NCI-H510A (cell line): ENCODE data around the gene RELN.
"Not testable (repeated sequence)": the region's sequence is repeated elsewhere in the genome, so short reads cannot be mapped to it uniquely, and the experiment has no call there.

Experiments used
- DNase-seq: peaks from one replicate; lab custom pipeline; 2025; lab: John Stamatoyannopoulos, UW

Gene RELN

GRCh38 chr7:103787041-103787440 lies 202.4 kb downstream of the RELN start:
- DNase-seq, result not testable (repeated sequence)

DNA sequence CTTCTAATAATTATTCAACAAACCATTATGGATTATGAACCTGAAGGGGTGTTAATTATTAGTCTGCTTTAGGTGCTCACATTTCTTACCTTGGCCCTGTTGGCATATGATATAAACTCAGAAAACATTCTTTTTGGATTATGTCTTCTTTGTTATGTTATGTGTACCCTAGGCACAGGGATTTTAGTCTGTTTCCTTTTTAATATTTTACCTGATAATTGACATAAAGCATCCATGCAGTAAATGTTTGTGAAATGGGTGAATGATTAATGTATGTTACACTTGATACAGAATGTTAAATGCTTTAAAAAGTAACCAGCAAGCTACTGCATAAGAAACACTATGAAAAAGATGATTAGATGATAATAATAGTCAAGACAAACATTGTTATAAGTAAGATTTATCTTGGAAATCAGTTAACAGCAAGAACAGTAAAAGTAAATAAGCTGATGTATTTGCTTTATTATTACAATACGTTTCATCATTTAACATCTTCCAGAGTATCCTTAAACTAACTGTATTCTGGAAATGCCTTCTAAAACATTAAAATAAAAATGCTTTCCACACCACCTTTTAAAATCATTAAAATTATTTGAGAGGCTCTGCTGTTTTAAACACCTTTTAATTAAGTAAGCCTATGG lies 204.7 kb downstream of the RELN start:
- no peak for DNase-seq

- no peak for DNase-seq
These were observed 208.0 kb downstream of the RELN start for GRCh38 chr7:103781409-103781808.

DNA sequence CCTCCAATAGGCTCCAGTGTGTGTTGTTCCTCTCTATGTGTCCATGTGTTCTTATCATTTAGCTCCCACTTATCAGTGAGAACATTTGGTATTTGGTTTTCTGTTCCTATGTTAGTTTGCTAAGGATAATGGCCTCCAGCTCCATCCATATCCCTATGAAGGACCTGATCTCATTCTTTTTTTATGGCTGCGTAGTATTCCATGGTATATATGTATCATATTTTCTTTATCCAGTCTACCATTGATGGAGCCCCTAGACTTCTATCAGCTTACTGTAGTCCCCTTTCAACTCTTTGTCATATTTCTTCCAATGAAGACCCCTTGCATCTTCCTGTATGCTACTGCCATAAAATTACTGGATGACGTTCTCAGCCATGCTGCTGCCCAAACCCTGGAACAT lies 208.9 kb downstream of the RELN start:
- DNase-seq, result not testable (repeated sequence)

DNA sequence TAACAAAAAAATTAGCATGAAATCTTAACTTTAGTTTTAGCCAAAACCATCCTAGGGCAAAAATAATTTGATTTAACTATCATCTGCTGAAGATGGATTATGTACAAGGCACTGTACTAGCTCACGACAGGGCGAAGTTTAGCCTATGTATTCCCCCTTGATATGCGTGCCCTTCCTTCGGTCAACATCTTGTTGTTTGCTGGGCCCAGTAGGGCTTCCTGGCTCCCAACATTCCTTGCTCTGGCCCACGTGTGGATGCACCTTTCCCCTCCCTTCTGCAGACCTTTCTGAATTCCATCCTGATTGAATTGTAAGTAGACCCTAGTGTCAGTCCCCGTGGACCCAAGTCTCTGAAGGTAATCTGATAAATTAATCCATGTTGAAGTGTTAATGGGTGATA lies 212.0 kb downstream of the RELN start:
- DNase-seq, result no peak

DNA sequence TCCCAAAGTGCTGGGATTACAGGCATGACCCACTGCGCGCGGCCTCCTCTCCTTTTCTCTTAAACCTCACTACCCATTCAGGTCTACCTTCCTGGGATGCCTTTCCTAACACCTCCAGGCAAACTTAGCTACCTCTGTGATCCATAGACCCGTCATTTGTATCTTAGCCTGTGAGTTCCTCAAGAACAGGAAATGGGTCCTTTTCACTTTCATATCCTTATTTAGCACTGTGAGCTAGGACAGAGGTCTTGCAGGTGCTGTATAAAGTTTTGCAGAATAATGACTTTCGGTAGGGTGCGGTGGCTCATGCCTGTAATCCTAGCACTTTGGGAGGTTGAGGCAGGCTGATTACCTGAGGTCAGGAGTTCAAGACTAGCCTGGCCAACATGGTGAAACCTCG lies 215.7 kb downstream of the RELN start:
- DNase-seq, result no peak

GRCh38 chr7:103772171-103772773 lies 217.2 kb downstream of the RELN start:
- DNase-seq, result no peak

GRCh38 chr7:103771294-103771693 lies 218.2 kb downstream of the RELN start:
- no peak for DNase-seq

DNA sequence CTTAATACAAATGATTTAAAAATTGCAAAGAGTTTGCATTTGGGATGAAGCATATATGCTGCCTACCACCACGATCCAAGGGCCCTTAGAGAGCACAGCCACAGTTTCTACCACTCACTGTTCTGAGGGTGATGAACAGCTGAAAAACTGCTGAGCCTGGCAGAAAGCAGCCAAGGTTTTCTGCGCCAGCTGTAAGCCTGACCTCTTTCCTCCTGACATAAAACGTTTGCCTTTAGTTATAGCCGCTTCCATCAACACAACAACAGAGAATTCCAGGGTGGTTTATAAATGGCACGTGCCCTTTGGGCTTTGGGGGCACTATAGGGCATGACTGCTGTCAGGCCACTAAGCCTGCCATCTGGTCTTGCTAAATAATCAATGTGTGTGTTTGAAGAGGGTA lies 222.8 kb downstream of the RELN start:
- DNase-seq, result no peak

DNA sequence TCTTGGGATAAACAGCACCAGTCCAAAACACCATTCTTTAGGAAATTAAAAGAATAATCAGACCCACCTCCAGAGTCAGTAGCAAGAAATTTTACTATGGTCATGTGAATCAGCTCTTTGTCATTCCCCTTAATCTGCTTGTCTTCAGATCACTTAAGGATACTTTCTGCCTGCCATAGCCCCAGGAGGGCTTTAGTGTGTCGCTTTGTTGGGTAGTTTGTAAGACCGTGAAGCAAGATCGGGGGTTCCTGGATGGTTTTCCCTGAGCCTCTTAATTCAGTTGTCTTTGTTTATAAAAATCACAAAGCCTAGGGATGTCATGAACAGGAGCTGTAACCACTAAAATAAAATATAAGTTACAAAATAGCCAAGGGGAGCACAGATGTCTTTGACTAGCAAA lies 223.6 kb downstream of the RELN start:
- no peak for DNase-seq

GRCh38 chr7:103764901-103765300 lies 224.6 kb downstream of the RELN start:
- no peak for DNase-seq

DNA sequence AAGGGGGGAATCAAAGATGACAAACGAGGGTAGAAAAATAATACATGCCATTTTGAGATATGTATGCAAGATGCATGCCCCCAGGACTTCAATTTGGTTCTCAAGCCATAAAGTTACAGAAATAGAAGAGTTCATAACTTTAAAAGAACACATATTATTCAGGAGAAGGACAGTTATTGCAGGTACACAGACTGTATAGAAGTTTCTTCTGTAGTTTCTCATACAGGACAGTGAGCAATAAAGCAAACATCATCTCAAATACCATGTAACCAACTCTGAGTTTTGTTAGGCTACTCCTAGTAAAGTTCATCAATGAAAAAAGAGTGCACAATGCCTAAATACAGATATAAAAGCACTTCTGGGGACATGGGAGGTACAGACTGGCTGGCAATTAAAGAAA lies 226.6 kb downstream of the RELN start:
- no peak for DNase-seq

DNA sequence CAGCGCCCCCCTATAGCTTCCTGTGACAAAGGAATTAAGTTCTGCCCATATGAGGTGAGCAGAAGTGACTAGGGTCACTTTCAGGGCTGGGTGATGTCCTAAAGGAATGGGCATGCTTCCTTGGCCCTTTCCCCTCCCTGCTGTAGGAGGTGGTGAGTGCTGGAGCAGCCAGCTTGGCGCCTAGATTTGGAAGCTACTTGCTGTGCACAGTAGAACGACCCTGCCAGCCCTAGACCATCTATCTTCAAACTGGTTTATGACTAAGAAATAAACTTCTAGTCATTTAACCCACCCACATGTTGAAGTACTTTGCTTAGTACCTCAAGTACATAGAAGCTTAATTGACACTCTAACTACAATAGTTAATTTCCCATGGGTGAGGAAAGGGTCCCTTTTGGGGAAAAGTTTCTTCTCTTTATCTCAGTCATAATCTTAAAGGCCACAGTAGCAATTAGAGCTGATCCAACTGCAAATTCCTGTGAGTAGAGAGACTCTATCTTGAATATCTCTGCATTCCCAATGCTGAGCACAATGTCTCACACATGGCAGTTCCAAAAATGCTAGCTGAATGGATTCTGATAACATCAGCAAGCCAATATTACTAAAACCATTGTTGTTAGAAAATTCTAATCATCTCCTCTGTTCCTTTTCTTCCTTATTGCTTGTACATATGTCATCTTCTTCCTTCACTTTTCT lies 227.2 kb downstream of the RELN start:
- no peak for DNase-seq

GRCh38 chr7:103752995-103753394 lies 236.5 kb downstream of the RELN start:
- DNase-seq, result no peak

DNA sequence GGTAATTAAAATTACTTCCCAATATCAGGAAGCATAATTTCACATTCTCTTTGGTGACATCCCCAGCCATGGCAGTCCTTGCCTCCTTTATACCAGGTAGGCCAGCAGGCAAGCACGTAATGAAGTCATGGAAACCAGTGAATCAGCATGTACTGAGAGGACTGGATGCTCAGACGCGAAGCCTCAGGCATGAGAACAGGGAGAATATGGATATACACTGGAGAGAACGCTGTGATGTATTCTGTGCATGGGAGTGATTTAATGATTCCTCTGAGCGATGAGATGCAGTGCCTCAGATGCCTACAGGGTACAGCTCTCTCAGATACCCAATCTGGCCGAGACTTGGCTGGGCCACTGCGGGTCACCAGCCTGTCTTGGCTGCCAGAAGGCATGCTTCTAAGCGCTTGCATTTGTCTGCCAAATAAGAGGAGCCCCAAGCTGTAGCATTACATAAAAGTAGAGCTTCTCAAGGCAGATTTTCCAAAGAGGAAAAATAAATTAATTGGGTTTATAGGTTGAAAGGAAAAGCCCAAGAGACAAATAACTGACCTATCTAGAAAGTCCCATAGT lies 238.1 kb downstream of the RELN start:
- no peak for DNase-seq

GRCh38 chr7:103748680-103749079 lies 240.8 kb downstream of the RELN start:
- DNase-seq, result no peak

DNA sequence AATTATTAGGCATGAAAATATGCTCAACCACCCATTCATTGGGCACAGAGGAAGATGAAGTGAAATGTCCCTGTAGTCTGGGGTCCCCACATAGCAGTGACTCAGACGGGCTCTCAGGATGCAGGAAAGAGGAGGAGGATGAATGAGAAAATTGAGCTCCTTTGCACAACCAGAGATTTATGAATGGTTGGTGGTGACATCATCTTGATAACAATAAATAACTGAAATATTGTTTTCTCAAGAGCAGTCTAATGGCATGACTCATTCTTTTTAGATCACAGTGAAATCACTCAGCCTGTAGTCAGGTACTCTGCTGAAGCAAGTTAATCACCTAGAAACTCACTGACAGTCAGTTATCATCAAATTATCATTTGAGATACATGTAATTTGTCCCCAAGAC lies 254.1 kb downstream of the RELN start:
- DNase-seq, result no peak

DNA sequence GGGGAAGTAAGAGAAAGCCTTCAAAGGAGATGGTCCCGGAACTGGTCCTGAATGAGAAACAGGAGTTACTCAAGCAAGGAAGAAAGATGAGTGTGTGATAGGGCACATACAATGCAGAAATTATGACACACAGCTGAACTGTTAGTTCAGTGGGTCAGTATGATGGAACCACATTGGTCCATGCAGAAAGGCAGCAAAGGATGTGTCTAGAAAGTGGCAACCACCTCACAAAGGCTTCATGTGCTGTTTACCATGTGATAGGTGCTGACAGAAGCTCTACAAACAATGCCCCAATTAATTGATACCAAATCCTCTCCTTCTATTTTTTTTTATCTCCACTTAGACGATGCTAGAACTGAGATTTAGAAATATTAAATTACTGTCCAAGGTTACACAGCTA lies 258.3 kb downstream of the RELN start:
- DNase-seq, result no peak

DNA sequence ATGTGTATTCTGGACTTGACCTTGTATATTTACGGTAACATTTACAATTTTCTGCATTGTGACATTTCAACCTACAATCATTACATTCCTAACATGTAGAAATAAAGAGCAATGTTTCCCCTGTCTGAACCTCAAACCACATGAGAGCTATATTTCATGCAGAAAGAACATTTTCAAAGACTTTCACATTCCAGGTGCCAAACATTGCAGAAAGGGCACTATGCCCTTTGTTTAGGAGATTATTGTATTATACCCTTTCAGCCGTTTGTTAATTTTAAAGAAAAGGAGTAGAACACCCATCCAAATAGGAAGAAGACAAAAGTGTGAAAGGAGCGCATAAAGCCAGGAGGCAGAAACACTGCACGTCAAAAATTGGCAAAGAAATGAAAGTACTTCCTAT lies 260.4 kb downstream of the RELN start:
- no peak for DNase-seq

DNA sequence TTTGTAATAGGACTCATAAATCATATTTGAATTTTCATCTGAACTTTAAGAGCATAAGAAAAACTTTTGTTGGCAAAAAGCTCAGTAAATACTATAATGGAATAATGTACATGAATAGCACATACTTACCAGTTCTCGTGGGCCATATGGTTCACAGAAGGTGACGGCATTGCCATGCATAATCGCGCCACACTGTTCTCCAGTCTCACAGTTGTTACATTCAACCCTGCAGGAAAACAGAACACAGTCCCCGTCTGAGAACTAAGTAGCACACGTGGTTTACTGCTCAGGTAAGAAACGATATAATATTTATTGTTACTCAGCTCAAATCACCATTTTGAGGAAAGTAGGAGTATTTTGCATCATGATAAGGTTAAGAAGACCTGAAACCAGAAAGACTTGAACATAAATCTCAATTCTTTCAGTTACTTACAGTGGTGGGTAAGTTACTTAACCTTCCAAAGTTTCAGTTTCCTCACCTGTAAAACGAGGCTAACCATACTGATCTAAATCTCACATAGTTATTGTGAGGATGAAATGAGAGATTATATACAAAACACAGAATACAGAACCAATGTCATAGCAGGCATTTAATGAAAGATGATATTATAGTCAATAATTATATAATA lies 261.4 kb downstream of the RELN start:
- DNase-seq, result no peak

DNA sequence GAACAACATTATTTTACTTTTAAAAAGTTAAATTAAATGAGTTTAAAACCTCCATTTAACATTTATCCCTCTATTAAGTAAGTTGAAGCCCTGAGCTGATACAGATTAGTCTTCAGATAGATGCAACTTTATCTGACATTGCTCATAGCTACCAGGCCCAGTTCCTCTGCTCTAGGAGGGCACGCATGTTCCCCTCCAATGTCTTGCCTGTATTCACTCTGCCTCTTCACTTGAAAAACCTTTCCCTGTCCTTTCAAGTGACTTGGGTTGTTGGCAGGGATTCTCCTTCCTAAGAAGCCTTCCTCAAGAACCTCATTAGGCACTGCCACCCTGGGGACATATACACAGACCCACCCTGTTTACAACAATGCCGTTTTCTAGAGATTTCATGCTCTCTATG lies 270.4 kb downstream of the RELN start:
- DNase-seq, result no peak

DNA sequence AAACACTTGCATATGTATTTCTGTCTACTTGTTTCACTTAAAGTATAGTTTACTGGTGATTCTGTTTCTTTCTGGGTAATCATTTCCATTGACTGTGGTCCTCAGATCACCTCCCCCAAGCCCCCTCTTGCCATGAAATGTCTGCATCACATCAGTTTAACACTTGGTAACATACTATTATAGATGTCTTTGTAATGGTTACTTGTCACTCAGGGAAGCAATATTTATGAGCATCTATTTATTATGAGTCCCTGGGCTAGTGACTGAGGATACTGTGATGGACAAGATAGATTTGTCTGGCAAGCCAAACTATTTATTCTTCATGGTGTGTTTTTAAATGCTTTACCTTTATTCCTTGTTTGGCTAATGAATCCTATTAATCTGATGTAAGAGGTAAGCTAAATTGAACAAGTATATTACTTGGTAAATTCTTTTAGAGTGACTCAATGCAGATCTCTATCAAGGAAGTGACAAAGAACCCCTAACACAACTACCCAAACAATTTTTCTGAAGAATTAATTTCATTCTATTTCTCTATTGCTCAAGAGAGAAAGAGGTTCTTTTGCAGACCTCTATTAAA lies 270.9 kb downstream of the RELN start:
- no peak for DNase-seq
